Peyer's patch (tissue), 4 donors: ENCODE results near the gene DHRS9.

Experiments
- CTCF ChIP-seq, 6 experiments: fragments of 450-650 bp in 4 of 6; fragments of 200-600 bp in 2 of 6; sonication (generic) in 1 of 6; IDR thresholded peaks; one replicate each; pipeline ENCODE4 v1.5.1; 2017 to 2019; ENCODE audit warnings: antibody characterized with exemption in 6 of 6, mild to moderate bottlenecking in 3 of 6, moderate library complexity in 1 of 6
- POLR2A ChIP-seq, 2 donors: fragments of 450-650 bp; IDR thresholded peaks; one replicate each; pipeline ENCODE4 v1.5.1; 2017; ENCODE audit warnings: antibody characterized with exemption in 2 of 2, mild to moderate bottlenecking in 2 of 2, moderate library complexity in 2 of 2

GRCh38 chr2:169091761-169092519 is 22.6 kb downstream of the DHRS9 start:
- no peak for TF ChIP-seq CTCF (IDR thresholded peaks at IDR 0.05)
- TF ChIP-seq POLR2A (IDR thresholded peaks at IDR 0.05), result no peak
